Stomach smooth muscle (tissue), 2 donors: ENCODE results near the gene SIT1.
A peak's percentile ranks its signal among the peaks of the same experiment; 100 is the strongest.

Experiments
- H3K27ac ChIP-seq: one replicate; pipeline ENCODE4 v1.7.0; 2013; ENCODE audit warnings: mild to moderate bottlenecking, low read length, inconsistent platforms
- H3K27me3 ChIP-seq, 2 donors: one replicate each; pipeline ENCODE4 v1.7.0; 2013; ENCODE audit warnings: low read length in 2 of 2; ENCODE audit not compliant: insufficient read depth in 2 of 2, control insufficient read depth in 1 of 2
- H3K36me3 ChIP-seq, 2 donors: one replicate each; pipeline ENCODE4 v1.7.0; 2013; ENCODE audit warnings: low read length in 2 of 2; ENCODE audit not compliant: control insufficient read depth in 2 of 2, insufficient read depth in 2 of 2
- H3K4me1 ChIP-seq: one replicate; pipeline ENCODE4 v1.7.0; 2013; ENCODE audit warnings: low read length; ENCODE audit not compliant: control insufficient read depth, insufficient read depth
- H3K4me3 ChIP-seq, 2 donors: one replicate each; pipeline ENCODE4 v1.7.0; 2013; ENCODE audit warnings: low read length in 2 of 2
- H3K9ac ChIP-seq, 2 donors: one replicate each; pipeline ENCODE4 v1.7.0; 2013; ENCODE audit warnings: low read length in 2 of 2, mild to moderate bottlenecking in 1 of 2
- H3K9me3 ChIP-seq, 2 donors: one replicate each; pipeline ENCODE4 v1.7.0; 2013; ENCODE audit warnings: low read length in 2 of 2; ENCODE audit not compliant: control insufficient read depth in 2 of 2
- donor health status: healthy.
- donor health status: Pancreatic carcinoma.

The SIT1 gene

DNA sequence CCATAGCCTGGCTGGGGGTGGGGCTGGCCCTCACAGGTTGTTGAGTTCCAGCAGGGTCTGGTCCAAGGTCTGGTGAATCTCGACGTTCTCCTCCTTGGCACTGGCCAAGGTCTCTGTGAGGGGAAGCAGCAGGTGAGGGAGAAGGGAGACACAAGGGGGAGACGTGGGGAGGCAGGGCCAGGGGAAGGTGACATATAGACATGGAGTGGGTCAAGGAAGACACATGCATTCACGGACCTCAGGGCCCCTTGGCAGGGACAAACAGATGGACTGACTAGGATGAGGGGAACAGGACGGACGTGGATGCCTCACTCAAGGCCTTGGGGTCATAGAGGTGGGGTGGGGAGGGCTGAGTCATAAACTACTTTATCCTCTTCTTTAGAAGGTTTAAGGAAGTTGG lies 31.3 kb upstream of the SIT1 start:
- peak overlapping the region; percentile 100 for H3K27ac ChIP-seq

DNA sequence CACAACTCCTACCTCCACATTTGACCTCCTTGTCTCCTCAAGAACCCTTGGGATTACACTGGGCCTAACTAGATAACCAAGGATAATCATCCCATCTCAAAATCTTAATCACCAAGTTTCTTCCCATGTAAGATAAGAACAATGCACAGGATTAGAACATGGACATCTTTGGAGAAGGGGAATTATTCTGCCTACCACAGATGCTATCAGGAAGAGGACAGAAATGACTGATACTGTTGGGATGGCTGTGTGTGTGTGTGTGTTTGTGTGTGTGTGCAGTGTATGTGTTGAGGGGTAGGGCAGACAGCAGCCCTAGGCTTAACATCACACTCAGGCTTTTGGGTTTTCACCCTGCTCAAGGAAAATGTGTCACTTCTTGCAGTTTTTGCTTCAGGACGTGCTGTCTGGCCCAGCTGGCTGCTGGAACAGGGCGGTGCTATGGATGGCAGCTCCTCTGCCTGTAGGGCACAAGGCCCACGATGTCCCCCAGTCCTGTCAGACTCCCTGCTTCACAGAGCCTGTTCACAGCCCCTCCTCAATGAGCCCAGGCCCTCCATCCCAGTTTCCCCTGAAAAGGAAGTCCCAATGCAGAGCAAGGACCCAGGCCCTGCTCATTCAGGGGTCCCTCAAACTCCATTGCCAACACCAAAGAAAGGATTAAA lies 30.7 kb upstream of the SIT1 start:
- H3K27me3 ChIP-seq: no peaks in the 10 kb centered on the region
- no peak overlapping the region for H3K4me3 ChIP-seq
- H3K9me3 ChIP-seq: no peaks in the 10 kb centered on the region
- peak overlapping the region in 1 of 2 donors; percentile 55 for H3K9ac ChIP-seq
- H3K27ac ChIP-seq: peak overlapping the region; percentile 100
- peaks cover 44 to 47% of the 10 kb centered on the region in 2 donors for H3K36me3 ChIP-seq
- peaks cover 51% of the 10 kb centered on the region for H3K4me1 ChIP-seq

More for the DNA sequence above, 31.3 kb upstream of the SIT1 start:
- Histone ChIP-seq H3K9ac (peak overlapping the region in 1 of 2 donors; percentile 36), H3K4me3 (no peak overlapping the region), H3K9me3 (no peaks in the 10 kb centered on the region), H3K4me1 (peaks cover 55% of the 10 kb centered on the region), H3K27me3 (no peaks in the 10 kb centered on the region), H3K36me3 (peaks cover 44 to 53% of the 10 kb centered on the region in 2 donors)

DNA sequence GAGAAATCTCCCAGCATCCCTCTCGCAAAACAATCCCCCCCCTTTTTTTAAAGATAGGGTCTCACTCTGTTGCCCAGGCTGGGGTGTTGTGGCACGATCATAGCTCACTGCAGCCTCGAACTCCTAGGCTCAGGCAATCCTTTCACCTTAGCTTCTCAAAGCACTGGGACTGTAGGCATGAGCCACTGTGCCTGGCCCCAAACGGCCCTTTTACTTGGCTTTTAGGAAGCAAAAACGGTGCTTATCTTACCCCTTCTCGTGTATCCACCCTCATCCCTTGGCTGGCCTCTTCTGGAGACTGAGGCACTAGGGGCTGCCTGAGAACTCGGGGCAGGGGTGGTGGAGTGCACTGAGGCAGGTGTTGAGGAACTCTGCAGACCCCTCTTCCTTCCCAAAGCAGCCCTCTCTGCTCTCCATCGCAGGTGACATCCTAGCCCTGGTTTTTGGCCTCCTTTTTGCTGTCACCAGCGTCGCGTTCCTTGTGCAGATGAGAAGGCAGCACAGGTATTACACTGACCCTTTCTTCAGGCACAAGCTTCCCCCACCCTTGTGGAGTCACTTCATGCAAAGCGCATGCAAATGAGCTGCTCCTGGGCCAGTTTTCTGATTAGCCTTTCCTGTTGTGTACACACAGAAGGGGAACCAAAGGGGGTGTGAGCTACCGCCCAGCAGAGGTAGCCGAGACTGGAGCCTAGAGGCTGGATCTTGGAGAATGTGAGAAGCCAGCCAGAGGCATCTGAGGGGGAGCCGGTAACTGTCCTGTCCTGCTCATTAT lies 29.8 kb upstream of the SIT1 start:
- Histone ChIP-seq H3K9me3 (no peaks in the 10 kb centered on the region), H3K27me3 (no peaks in the 10 kb centered on the region), H3K9ac (peak overlapping the region in 1 of 2 donors; percentile 36), H3K4me1 (peaks cover 53% of the 10 kb centered on the region), H3K36me3 (peaks cover 38 to 40% of the 10 kb centered on the region in 2 donors), H3K27ac (peak overlapping the region; percentile 71), H3K4me3 (no peak overlapping the region)

GRCh38 chr9:35679766-35680330 lies 29.1 kb upstream of the SIT1 start:
- Histone ChIP-seq H3K36me3 (peaks cover 31 to 33% of the 10 kb centered on the region in 2 donors), H3K4me3 (no peak overlapping the region), H3K9me3 (no peaks in the 10 kb centered on the region), H3K9ac (no peak overlapping the region), H3K4me1 (peaks cover 47% of the 10 kb centered on the region), H3K27ac (peak overlapping the region; percentile 71), H3K27me3 (no peaks in the 10 kb centered on the region)

DNA sequence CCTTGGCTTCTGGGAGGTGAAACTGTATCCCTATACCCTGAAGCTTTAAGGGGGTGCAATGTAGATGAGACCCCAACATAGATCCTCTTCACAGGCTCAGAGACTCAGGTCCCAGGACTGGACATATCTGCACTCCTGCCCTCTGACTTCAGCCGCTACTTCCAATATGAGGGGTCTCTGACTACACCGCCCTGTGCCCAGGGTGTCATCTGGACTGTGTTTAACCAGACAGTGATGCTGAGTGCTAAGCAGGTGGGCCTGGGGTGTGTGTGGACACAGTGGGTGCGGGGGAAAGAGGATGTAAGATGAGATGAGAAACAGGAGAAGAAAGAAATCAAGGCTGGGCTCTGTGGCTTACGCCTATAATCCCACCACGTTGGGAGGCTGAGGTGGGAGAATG lies 28.4 kb upstream of the SIT1 start:
- H3K27ac ChIP-seq: peak overlapping the region; percentile 31
- peaks cover 41% of the 10 kb centered on the region for H3K4me1 ChIP-seq
- H3K36me3 ChIP-seq: peaks cover 25 to 26% of the 10 kb centered on the region in 2 donors
- no peaks in the 10 kb centered on the region for H3K9me3 ChIP-seq
- no peaks in the 10 kb centered on the region for H3K27me3 ChIP-seq
- H3K9ac ChIP-seq: no peak overlapping the region
- no peak overlapping the region for H3K4me3 ChIP-seq

GRCh38 chr9:35675732-35676392 lies 25.1 kb upstream of the SIT1 start:
- H3K27me3 ChIP-seq: no peaks in the 10 kb centered on the region
- peaks cover 27% of the 10 kb centered on the region for H3K4me1 ChIP-seq
- peak overlapping the region in 1 of 2 donors; percentile 51 for H3K9ac ChIP-seq
- no peaks in the 10 kb centered on the region for H3K9me3 ChIP-seq
- H3K36me3 ChIP-seq: no peaks in the 10 kb centered on the region
- H3K27ac ChIP-seq: no peak overlapping the region
- H3K4me3 ChIP-seq: peak overlapping the region; percentile 59 to 73

DNA sequence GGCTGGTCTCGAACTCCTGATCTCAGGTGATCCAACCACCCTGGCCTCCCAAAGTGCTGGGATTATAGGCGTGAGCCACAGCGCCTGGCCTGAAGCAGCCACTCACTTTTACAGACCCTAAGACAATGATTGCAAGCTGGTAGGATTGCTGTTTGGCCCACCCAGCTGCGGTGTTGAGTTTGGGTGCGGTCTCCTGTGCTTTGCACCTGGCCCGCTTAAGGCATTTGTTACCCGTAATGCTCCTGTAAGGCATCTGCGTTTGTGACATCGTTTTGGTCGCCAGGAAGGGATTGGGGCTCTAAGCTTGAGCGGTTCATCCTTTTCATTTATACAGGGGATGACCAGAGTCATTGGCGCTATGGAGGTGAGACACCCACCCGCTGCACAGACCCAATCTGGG lies 24.5 kb upstream of the SIT1 start:
- no peaks in the 10 kb centered on the region for H3K27me3 ChIP-seq
- no peaks in the 10 kb centered on the region for H3K36me3 ChIP-seq
- no peaks in the 10 kb centered on the region for H3K9me3 ChIP-seq
- H3K4me3 ChIP-seq: peak overlapping the region in 1 of 2 donors; percentile 73
- H3K27ac ChIP-seq: no peak overlapping the region
- peaks cover 24% of the 10 kb centered on the region for H3K4me1 ChIP-seq
- H3K9ac ChIP-seq: no peak overlapping the region

DNA sequence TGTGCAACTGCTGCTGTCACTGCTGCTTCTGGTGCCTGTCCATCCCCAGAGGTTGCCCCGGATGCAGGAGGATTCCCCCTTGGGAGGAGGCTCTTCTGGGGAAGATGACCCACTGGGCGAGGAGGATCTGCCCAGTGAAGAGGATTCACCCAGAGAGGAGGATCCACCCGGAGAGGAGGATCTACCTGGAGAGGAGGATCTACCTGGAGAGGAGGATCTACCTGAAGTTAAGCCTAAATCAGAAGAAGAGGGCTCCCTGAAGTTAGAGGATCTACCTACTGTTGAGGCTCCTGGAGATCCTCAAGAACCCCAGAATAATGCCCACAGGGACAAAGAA lies 23.3 kb upstream of the SIT1 start:
- H3K4me3 ChIP-seq: peak overlapping the region in 1 of 2 donors; percentile 29
- no peaks in the 10 kb centered on the region for H3K9me3 ChIP-seq
- no peaks in the 10 kb centered on the region for H3K27me3 ChIP-seq
- peaks cover 20% of the 10 kb centered on the region for H3K4me1 ChIP-seq
- no peaks in the 10 kb centered on the region for H3K36me3 ChIP-seq
- H3K27ac ChIP-seq: peak overlapping the region; percentile 58
- H3K9ac ChIP-seq: no peak overlapping the region

GRCh38 chr9:35673132-35674024 lies 22.6 kb upstream of the SIT1 start, which contains the start of gene CA9:
Gene CA9 (plus strand): TSS chr9:35673928. CDS start chr9:35673960, 32 bp downstream.
- Histone ChIP-seq H3K36me3 (no peaks in the 10 kb centered on the region), H3K4me1 (peaks cover 20% of the 10 kb centered on the region), H3K4me3 (peak within 1 kb of the TSS; percentile 7 to 29), H3K27ac (peak within 1 kb of the TSS; percentile 58), H3K9ac (no peak within 1 kb of the TSS), H3K9me3 (no peaks in the 10 kb centered on the region), H3K27me3 (no peaks in the 10 kb centered on the region)
